ENCODE data around the gene SNX14.

- TF ChIP-seq CTCF (IDR thresholded peaks at IDR 0.05) (no peak), EP300 (IDR thresholded peaks at IDR 0.05) (no peak), POLR2A (IDR thresholded peaks at IDR 0.05) (no peak)
Measured at GRCh38 chr6:85476532-85476931, 117.1 kb downstream of the SNX14 start.

All from ovary (tissue), 3 donors.